H9 (cell line): ENCODE measurements around the gene YBEY. TPM values are rescaled to one million over a fixed set of nuclear protein-coding genes. Genes with fewer than 3 reads are reported as not detected.
A peak's percentile ranks its signal among the peaks of the same experiment; 100 is the strongest.

Source experiments
- DNase-seq: peaks from one replicate; pipeline ENCODE4 v3.0.0-alpha.2; 2017
- H2AFZ ChIP-seq: one replicate; pipeline ENCODE4 v1.6.1; 2013; ENCODE audit warnings: mild to moderate bottlenecking, low read length, control low read depth, moderate library complexity
- H2AK5ac ChIP-seq: 2 replicates; pipeline ENCODE4 v1.6.1; 2013; ENCODE audit warnings: low read length, control low read depth, mixed read lengths; ENCODE audit not compliant: insufficient read length
- H2BK120ac ChIP-seq: one replicate; pipeline ENCODE4 v1.6.1; 2013; ENCODE audit warnings: low read depth, mild to moderate bottlenecking, low read length, control low read depth, inconsistent platforms; ENCODE audit not compliant: poor library complexity, severe bottlenecking
- H2BK12ac ChIP-seq: 2 replicates; pipeline ENCODE4 v1.6.1; 2013; ENCODE audit warnings: low read length, control low read depth, mixed read lengths, low read depth; ENCODE audit not compliant: insufficient read length
- H2BK15ac ChIP-seq: 2 replicates; pipeline ENCODE4 v1.6.1; 2013; ENCODE audit warnings: low read depth, low read length, control low read depth
- H2BK20ac ChIP-seq: one replicate; pipeline ENCODE4 v1.6.1; 2013; ENCODE audit warnings: low read depth, mild to moderate bottlenecking, low read length, control low read depth, inconsistent platforms; ENCODE audit not compliant: poor library complexity, severe bottlenecking
- H2BK5ac ChIP-seq: 2 replicates; pipeline ENCODE4 v1.6.1; 2013; ENCODE audit warnings: low read length, control low read depth, mixed read lengths; ENCODE audit not compliant: insufficient read length
- H3K14ac ChIP-seq: 2 replicates; pipeline ENCODE4 v1.6.1; 2013; ENCODE audit warnings: low read length, control low read depth; ENCODE audit not compliant: insufficient read depth
- H3K18ac ChIP-seq: 2 replicates; pipeline ENCODE4 v1.6.1; 2013; ENCODE audit warnings: low read depth, mild to moderate bottlenecking, mixed read lengths, low read length, control low read depth; ENCODE audit not compliant: insufficient read length
- H3K23ac ChIP-seq: 2 replicates; pipeline ENCODE4 v1.6.1; 2013; ENCODE audit warnings: low read length, control low read depth, mixed read lengths, low read depth; ENCODE audit not compliant: insufficient read length
- H3K23me2 ChIP-seq: 2 replicates; pipeline ENCODE4 v1.6.1; 2013; ENCODE audit warnings: low read depth, mild to moderate bottlenecking, mixed read lengths, low read length, control low read depth; ENCODE audit not compliant: insufficient read length, poor library complexity, severe bottlenecking
- H3K27ac ChIP-seq: 2 replicates; pipeline ENCODE4 v1.5.1; 2013; ENCODE audit warnings: low read length, control low read depth, mixed read lengths, low read depth; ENCODE audit not compliant: insufficient read length
- H3K27me3 ChIP-seq: 2 replicates; pipeline ENCODE4 v1.6.1; 2013; ENCODE audit warnings: low read length, control low read depth, inconsistent platforms; ENCODE audit not compliant: insufficient read depth
- H3K4ac ChIP-seq: 2 replicates; pipeline ENCODE4 v1.6.1; 2013; ENCODE audit warnings: low read depth, mild to moderate bottlenecking, control low read depth, inconsistent platforms, low read length, moderate library complexity
- H3K4me1 ChIP-seq: 2 replicates; pipeline ENCODE4 v1.6.1; 2013; ENCODE audit warnings: low read length, control low read depth, inconsistent platforms; ENCODE audit not compliant: insufficient read depth
- H3K4me2 ChIP-seq: 2 replicates; pipeline ENCODE4 v1.6.1; 2013; ENCODE audit warnings: low read length, control low read depth, mixed read lengths; ENCODE audit not compliant: insufficient read length, insufficient read depth
- H3K56ac ChIP-seq: 2 replicates; pipeline ENCODE4 v1.6.1; 2013; ENCODE audit warnings: low read depth, mild to moderate bottlenecking, mixed read lengths, low read length, control low read depth; ENCODE audit not compliant: insufficient read length
- H3K79me1 ChIP-seq: 2 replicates; pipeline ENCODE4 v1.6.1; 2013; ENCODE audit warnings: low read depth, mild to moderate bottlenecking, moderate library complexity, low read length, control low read depth, inconsistent platforms; ENCODE audit not compliant: insufficient read depth, poor library complexity, severe bottlenecking
- H3K79me2 ChIP-seq: 2 replicates; pipeline ENCODE4 v1.6.1; 2013; ENCODE audit warnings: low read length, control low read depth, inconsistent platforms; ENCODE audit not compliant: insufficient read depth
- H3K9ac ChIP-seq: 2 replicates; pipeline ENCODE4 v1.6.1; 2013; ENCODE audit warnings: low read length, control low read depth, mixed read lengths; ENCODE audit not compliant: insufficient read length; ENCODE audit errors: extremely low read depth
- H3K9me3 ChIP-seq: one replicate; pipeline ENCODE4 v1.6.1; 2013; ENCODE audit warnings: low read depth, low read length, inconsistent platforms; ENCODE audit not compliant: control insufficient read depth
- H3T11ph ChIP-seq: one replicate; pipeline ENCODE4 v1.6.1; 2013; ENCODE audit warnings: mild to moderate bottlenecking, low read length, control low read depth, inconsistent platforms
- H4K20me1 ChIP-seq: one replicate; pipeline ENCODE4 v1.6.1; 2013; ENCODE audit not compliant: control insufficient read depth, insufficient read length, insufficient read depth
- H4K5ac ChIP-seq: 2 replicates; pipeline ENCODE4 v1.6.1; 2013; ENCODE audit warnings: low read depth, mild to moderate bottlenecking, mixed read lengths, low read length, control low read depth; ENCODE audit not compliant: insufficient read length
- H4K8ac ChIP-seq: replicated peaks from 2 replicates; pipeline ENCODE4 v1.6.1; 2013; ENCODE audit warnings: low read length, control low read depth, mixed read lengths, low read depth; ENCODE audit not compliant: insufficient read length
- H4K91ac ChIP-seq: 2 replicates; pipeline ENCODE4 v1.6.1; 2013; ENCODE audit warnings: low read depth, mild to moderate bottlenecking, moderate library complexity, mixed read lengths, low read length, control low read depth; ENCODE audit not compliant: insufficient read length
- H3K27ac Mint-ChIP-seq, 3 experiments: 2 replicates in 2 of 3; 3 replicates in 1 of 3; pipeline ENCODE4 v1.8.0; 2020 to 2021; ENCODE audit warnings: mixed read lengths in 3 of 3, mild to moderate bottlenecking in 1 of 3, moderate library complexity in 1 of 3
- H3K27me3 Mint-ChIP-seq: 2 replicates; pipeline ENCODE4 v1.8.0; 2021; ENCODE audit warnings: low read depth, mild to moderate bottlenecking, moderate library complexity, mixed read lengths
- H3K36me3 Mint-ChIP-seq, 3 experiments: 2 replicates in 2 of 3; 3 replicates in 1 of 3; pipeline ENCODE4 v1.8.0; 2020 to 2021; ENCODE audit warnings: low read depth in 3 of 3, mixed read lengths in 3 of 3; ENCODE audit not compliant: insufficient read depth in 1 of 3
- H3K4me1 Mint-ChIP-seq, 2 experiments: 2 replicates each; pipeline ENCODE4 v1.8.0; 2020; ENCODE audit warnings: mixed read lengths in 2 of 2
- H3K4me3 Mint-ChIP-seq, 2 experiments: 2 replicates in 1 of 2; 3 replicates in 1 of 2; pipeline ENCODE4 v1.8.0; 2020 to 2021; ENCODE audit warnings: mild to moderate bottlenecking in 2 of 2, mixed read lengths in 2 of 2, moderate library complexity in 1 of 2
- H3K9me3 Mint-ChIP-seq, 2 experiments: 2 replicates in 1 of 2; 3 replicates in 1 of 2; pipeline ENCODE4 v1.8.0; 2020; ENCODE audit warnings: mild to moderate bottlenecking in 2 of 2, mixed read lengths in 2 of 2, moderate library complexity in 1 of 2
- CTCF ChIP-seq: fragments of 200-600 bp; sonication (generic); conservative IDR thresholded peaks from 3 replicates; pipeline ENCODE4 v1.8.0; 2021; ENCODE audit warnings: antibody characterized with exemption, mild to moderate bottlenecking
- WGBS: extraction: QIAGEN DNeasy Blood & Tissue Kit; methylation state at CpG from one replicate; pipeline ENCODE4 v1.1.7; 2013; ENCODE audit warnings: missing lambda C conversion rate, low lambda C conversion rate, mixed read lengths; ENCODE audit not compliant: insufficient read length; ENCODE audit errors: extremely low coverage; 5-methylcytosine and 5-hydroxymethylcytosine counted together
- long read RNA-seq: library from polyadenylated mRNA; unstranded; transcript quantifications from one replicate; pipeline ENCODE4 v2.0.0, GENCODE V29; 2020
- total RNA-seq: library from RNA; stranded (reverse); gene quantifications from 2 replicates; pipeline ENCODE4 v1.2.1, GENCODE V29; 2021

Gene YBEY
- 26.2 and 26.5 TPM in 2 replicates for total RNA-seq
- long read RNA-seq, transcript YBEY-206 (5 exons, 744 nt): major isoform, 6 of 14 reads
- long read RNA-seq, partial matches to known transcripts: 0 of 14 reads
- long read RNA-seq, other reads (novel, unspliced or antisense): 2 of 14 reads

- no peak within 1 kb of the TSS for H2BK5ac ChIP-seq
- Mint-ChIP-seq H3K4me3 (peak within 1 kb of the TSS; percentile 86 to 92), H3K27me3 (no peaks in the 10 kb centered on the region; the same call in 1 of the 2 replicates), H3K9me3 (no peaks in the 10 kb centered on the region; a peak in 1 of 5 replicates), H3K4me1 (peaks cover 41 to 49% of the 10 kb centered on the region in 2 experiments), H3K36me3 (peaks cover 23 to 39% (median 36%) of the 10 kb centered on the region in 3 experiments), H3K27ac (peak within 1 kb of the TSS; percentile 86 to 96 (median 95))
- no peak within 1 kb of the TSS for H2BK15ac ChIP-seq
- no peak within 1 kb of the TSS for H4K5ac ChIP-seq
- H3K4ac ChIP-seq: no peak within 1 kb of the TSS
- peak; percentile 50; the same call in 2 of the 3 replicates for TF ChIP-seq CTCF
- H3K23ac ChIP-seq: no peak within 1 kb of the TSS
- no peak within 1 kb of the TSS for H2BK12ac ChIP-seq
- H4K20me1 ChIP-seq: no peaks in the 10 kb centered on the region
- no peak within 1 kb of the TSS for H2BK120ac ChIP-seq
- H3K4me1 ChIP-seq: peaks cover 6% of the 10 kb centered on the region; the same call in 1 of the 2 replicates
- no peak within 1 kb of the TSS for H3K56ac ChIP-seq
- no peaks in the 10 kb centered on the region for H3K9me3 ChIP-seq
- no peak within 1 kb of the TSS for H3K18ac ChIP-seq
- DNase-seq: peak; percentile 94
- no CpG with 5 or more reads among the region's 105 CpGs for WGBS
- peaks cover 5% of the 10 kb centered on the region for H3K23me2 ChIP-seq
- no peaks in the 10 kb centered on the region for H3K27me3 ChIP-seq
- no peak within 1 kb of the TSS for H2AFZ ChIP-seq
- H3K27ac ChIP-seq: peak within 1 kb of the TSS; percentile 75
- no peak within 1 kb of the TSS for H4K91ac ChIP-seq
- H3T11ph ChIP-seq: no peak within 1 kb of the TSS
- peaks cover 22% of the 10 kb centered on the region; the same call in 1 of the 2 replicates for H3K79me2 ChIP-seq
- H2BK20ac ChIP-seq: no peak within 1 kb of the TSS
- no peak within 1 kb of the TSS for H2AK5ac ChIP-seq
- no peak within 1 kb of the TSS for H4K8ac ChIP-seq
- H3K79me1 ChIP-seq: peaks cover 14% of the 10 kb centered on the region
- peak within 1 kb of the TSS; percentile 84 for H3K9ac ChIP-seq
- H3K14ac ChIP-seq: no peak within 1 kb of the TSS; the same call in 1 of the 2 replicates
- H3K4me2 ChIP-seq: peak within 1 kb of the TSS; percentile 66
Measured at GRCh38 chr21:46285761-46286647, at the start of gene YBEY. YBEY (plus strand) TSS chr21:46286342; CDS start chr21:46286914, 572 bp downstream.
